Ectodermal cell (in vitro differentiated cells): Measurements from ENCODE around the gene OR6C76.

Experiments used
- H3K27ac ChIP-seq: 2 replicates; pipeline ENCODE4 v1.7.0; 2013; ENCODE audit warnings: mild to moderate bottlenecking, low read depth, low read length; ENCODE audit not compliant: insufficient read depth, poor library complexity, severe bottlenecking
- H3K27me3 ChIP-seq: 2 replicates; pipeline ENCODE4 v1.7.0; 2013; ENCODE audit warnings: mild to moderate bottlenecking, low read length; ENCODE audit not compliant: insufficient read depth, control insufficient read depth, poor library complexity, severe bottlenecking
- H3K36me3 ChIP-seq: one replicate; pipeline ENCODE4 v1.7.0; 2013; ENCODE audit warnings: low read length; ENCODE audit not compliant: control insufficient read depth, insufficient read depth
- H3K4me1 ChIP-seq: one replicate; pipeline ENCODE4 v1.7.0; 2013; ENCODE audit warnings: low read length; ENCODE audit not compliant: control insufficient read depth, insufficient read depth
- H3K4me3 ChIP-seq: 2 replicates; pipeline ENCODE4 v1.7.0; 2013; ENCODE audit warnings: low read depth, low read length, control low read depth; ENCODE audit not compliant: insufficient read depth
- H3K9me3 ChIP-seq: 2 replicates; pipeline ENCODE4 v1.7.0; 2013; ENCODE audit warnings: mild to moderate bottlenecking, low read length, moderate library complexity; ENCODE audit not compliant: control insufficient read depth
- WGBS, 2 experiments: methylation state at CpG; one replicate each; pipeline ENCODE4 v1.1.7; 2013; ENCODE audit warnings: missing lambda C conversion rate in 2 of 2; 5-methylcytosine and 5-hydroxymethylcytosine counted together

The OR6C76 gene

DNA sequence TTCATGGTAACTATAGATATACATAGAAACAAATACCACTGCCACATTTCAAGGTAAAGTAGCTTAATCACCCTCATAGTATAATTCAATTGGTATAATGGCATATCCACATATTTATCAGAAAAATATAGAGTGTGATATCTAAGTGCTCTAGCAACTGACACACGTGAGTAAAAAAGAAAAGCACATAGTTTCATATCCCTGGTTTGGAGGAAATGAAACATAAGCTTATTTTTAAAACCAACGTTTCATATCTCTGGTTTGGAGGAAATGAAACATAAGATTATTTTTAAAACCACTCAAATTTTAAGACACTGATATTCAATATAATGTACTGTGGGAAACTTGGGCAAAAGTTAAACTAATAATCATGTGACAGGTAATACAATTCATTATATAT lies 41.8 kb downstream of the OR6C76 start:
- no peak overlapping the region for H3K27ac ChIP-seq
- no peaks in the 10 kb centered on the region for H3K27me3 ChIP-seq
- no peaks in the 10 kb centered on the region for H3K4me1 ChIP-seq
- H3K4me3 ChIP-seq, result no peak overlapping the region
- no peaks in the 10 kb centered on the region for H3K9me3 ChIP-seq
- WGBS, 2 experiments, result 87 to 100% methylated on average over 1 to 2 of the region's 2 CpGs
- H3K36me3 ChIP-seq, result no peaks in the 10 kb centered on the region

DNA sequence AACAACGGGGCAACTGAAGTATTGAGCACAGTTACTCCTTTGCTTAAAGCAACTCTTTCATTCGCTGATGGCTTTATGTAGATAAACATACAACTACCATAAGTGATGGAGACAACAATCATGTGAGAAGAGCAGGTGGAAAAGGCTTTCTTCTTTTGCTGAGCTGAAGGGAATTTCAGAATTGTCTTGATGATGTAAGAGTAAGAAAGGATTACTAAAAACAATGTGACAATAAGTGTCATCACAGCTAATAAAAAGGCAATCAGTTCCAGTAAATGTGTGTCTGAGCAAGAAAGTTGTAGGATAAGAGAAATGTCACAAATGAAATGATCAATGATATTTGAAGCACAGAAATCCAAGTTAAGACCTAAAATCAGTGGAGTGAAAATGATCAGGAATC lies 43.2 kb downstream of the OR6C76 start:
- Histone ChIP-seq H3K27ac (no peak overlapping the region), H3K9me3 (no peaks in the 10 kb centered on the region), H3K4me1 (no peaks in the 10 kb centered on the region), H3K27me3 (no peaks in the 10 kb centered on the region), H3K4me3 (no peak overlapping the region), H3K36me3 (no peaks in the 10 kb centered on the region)
- WGBS, 2 experiments, result 100% methylated on average over 1 to 2 of the region's 2 CpGs

DNA sequence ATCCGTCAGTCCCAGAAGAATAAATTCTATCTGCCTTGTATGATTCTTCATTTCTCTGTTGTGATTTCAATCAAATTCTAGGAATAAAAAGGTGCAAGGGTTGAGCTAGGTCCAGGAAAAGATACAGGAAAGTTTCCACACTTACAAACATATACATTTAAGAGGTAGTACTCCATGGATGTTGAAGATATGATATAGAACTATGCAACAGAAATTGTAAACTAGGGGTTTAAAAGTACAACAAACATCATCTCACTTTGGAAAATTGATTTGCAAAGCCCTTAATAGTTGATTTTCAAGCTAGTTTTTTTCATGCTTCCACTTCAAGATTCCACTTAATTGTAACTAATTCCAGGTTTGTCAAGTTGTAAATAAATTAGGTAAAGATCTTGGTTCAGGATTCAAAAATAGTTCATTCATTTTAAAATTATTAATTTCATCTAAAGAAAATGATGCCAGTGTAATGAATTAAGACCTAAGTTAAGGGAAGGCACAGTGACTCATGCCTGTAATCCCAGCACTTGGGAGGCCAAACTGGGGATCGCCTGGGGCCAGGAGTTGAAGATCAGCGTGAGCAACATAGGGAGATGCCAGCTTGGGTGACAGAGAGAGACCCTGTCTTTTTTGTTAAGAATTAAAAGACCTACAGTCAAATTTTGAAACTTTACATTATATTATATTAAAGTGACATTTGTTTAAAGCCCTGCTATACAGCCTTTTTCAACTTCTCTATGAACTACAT lies 44.2 kb downstream of the OR6C76 start, which contains the start of gene OR6C70:
Gene OR6C70 (minus strand): TSS at position 51 of the 742 bp plus-strand sequence. CDS start 0 bp downstream, at position 51.
- H3K36me3 ChIP-seq, result no peaks in the 10 kb centered on the region
- no peaks in the 10 kb centered on the region for H3K9me3 ChIP-seq
- H3K27me3 ChIP-seq, result no peaks in the 10 kb centered on the region
- 72 to 96% methylated on average over 2 to 3 of the region's 3 CpGs for WGBS, 2 experiments
- H3K4me3 ChIP-seq, result no peak within 1 kb of the TSS
- H3K27ac ChIP-seq, result no peak within 1 kb of the TSS
- no peaks in the 10 kb centered on the region for H3K4me1 ChIP-seq

DNA sequence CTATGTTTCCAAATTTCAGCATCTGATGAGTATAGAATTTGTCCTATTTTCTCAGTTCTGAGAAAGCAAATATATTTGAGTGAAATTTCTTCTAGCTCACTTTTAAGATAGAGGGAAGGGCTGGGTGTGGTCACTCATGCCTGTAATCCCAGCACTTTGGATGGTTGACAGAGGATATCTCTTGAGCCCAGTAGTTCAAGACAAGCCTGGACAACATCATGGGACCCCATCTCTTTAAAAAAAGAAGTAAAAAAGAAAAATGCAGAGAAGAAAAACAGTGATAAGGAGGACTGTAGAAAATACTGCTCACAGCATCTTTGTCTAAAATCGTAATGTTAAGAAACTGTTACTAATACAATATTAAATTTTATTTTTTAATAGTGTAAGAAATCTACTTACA lies 46.2 kb downstream of the OR6C76 start:
- Histone ChIP-seq H3K36me3 (no peaks in the 10 kb centered on the region), H3K4me3 (no peak overlapping the region), H3K27ac (no peak overlapping the region), H3K4me1 (no peaks in the 10 kb centered on the region), H3K27me3 (no peaks in the 10 kb centered on the region), H3K9me3 (no peaks in the 10 kb centered on the region)
- WGBS, 2 experiments, result no CpG with 5 or more reads among the region's 1 CpG
